HG02588 (cell line): ENCODE data around the gene PRELID3B.
A peak's percentile ranks its signal among the peaks of the same experiment; 100 is the strongest.
"Not testable (repeated sequence)": the region's sequence is repeated elsewhere in the genome, so short reads cannot be mapped to it uniquely, and the experiment has no call there.

Experiments used
- ATAC-seq: cut with Tn5 transposase; IDR thresholded peaks from one replicate; pipeline ENCODE4 v1.9.1; 2021; ENCODE audit warnings: mild to moderate bottlenecking, moderate library complexity; ENCODE audit not compliant: unreplicated experiment

The PRELID3B gene

GRCh38 chr20:59050437-59050836 is 7.9 kb upstream of the PRELID3B start:
- no peak for ATAC-seq

GRCh38 chr20:59048681-59049030 is 6.1 kb upstream of the PRELID3B start:
- ATAC-seq = no peak

GRCh38 chr20:59047938-59048680 is 5.5 kb upstream of the PRELID3B start:
- ATAC-seq = no peak

- ATAC-seq = no peak
These were observed 4.3 kb upstream of the PRELID3B start for GRCh38 chr20:59046862-59047261.

- ATAC-seq = no peak
These were observed 2.2 kb upstream of the PRELID3B start for GRCh38 chr20:59044796-59045195.

- no peak for ATAC-seq
These were observed 1.7 kb upstream of the PRELID3B start for GRCh38 chr20:59044295-59044694.

- no peak for ATAC-seq
These were observed 1.1 kb upstream of the PRELID3B start for GRCh38 chr20:59043698-59044097.

- peak; percentile 93 for ATAC-seq
These were observed 428 bp upstream of the PRELID3B start for GRCh38 chr20:59042796-59043631.

- ATAC-seq = not testable (repeated sequence)
These were observed 1.1 kb downstream of the PRELID3B start for GRCh38 chr20:59041487-59041886.

- ATAC-seq = no peak
These were observed 1.9 kb downstream of the PRELID3B start for GRCh38 chr20:59040667-59041066.

- ATAC-seq = no peak
These were observed 3.4 kb downstream of the PRELID3B start for GRCh38 chr20:59039233-59039632.

- no peak for ATAC-seq
These were observed 5.2 kb downstream of the PRELID3B start for GRCh38 chr20:59037386-59037785.

- ATAC-seq = no peak
These were observed 7.2 kb downstream of the PRELID3B start for GRCh38 chr20:59035381-59035780.

GRCh38 chr20:59033616-59034165 is 8.9 kb downstream of the PRELID3B start:
- no peak for ATAC-seq

- ATAC-seq = no peak
These were observed 9.5 kb downstream of the PRELID3B start for GRCh38 chr20:59033093-59033492.

GRCh38 chr20:59032713-59033059 is 9.9 kb downstream of the PRELID3B start:
- no peak for ATAC-seq

GRCh38 chr20:59032023-59032712 is 10.4 kb downstream of the PRELID3B start, which contains the start of gene ATP5F1E:
Gene ATP5F1E, minus strand, starts transcription at chr20:59032335. Its CDS starts 84 bp downstream, at chr20:59032251.
- ATAC-seq = peak; percentile 95

- ATAC-seq = no peak
These were observed 11.0 kb downstream of the PRELID3B start for GRCh38 chr20:59031564-59032022.

GRCh38 chr20:59030911-59031563 is 11.5 kb downstream of the PRELID3B start:
- no peak for ATAC-seq

GRCh38 chr20:59028812-59029211 is 13.8 kb downstream of the PRELID3B start:
- no peak for ATAC-seq
